Astrocyte (in vitro differentiated cells and primary cell): ENCODE data around the gene SGK2.

Experiments
- CTCF ChIP-seq: IDR thresholded peaks from 2 replicates; pipeline ENCODE4 v1.5.1; 2011; ENCODE audit warnings: low read depth, mild to moderate bottlenecking, inconsistent platforms, low read length, moderate library complexity; ENCODE audit not compliant: insufficient read depth
- EZH2 ChIP-seq: IDR thresholded peaks from 2 replicates; pipeline ENCODE4 v1.6.1; 2012; ENCODE audit warnings: mild to moderate bottlenecking, low read length, inconsistent platforms; ENCODE audit not compliant: insufficient read depth

GRCh38 chr20:43571310-43571709, 12.5 kb downstream of the SGK2 start:
- no peak for TF ChIP-seq EZH2
- TF ChIP-seq CTCF: no peak
